ENCODE measurements around the gene JUP.

DNA sequence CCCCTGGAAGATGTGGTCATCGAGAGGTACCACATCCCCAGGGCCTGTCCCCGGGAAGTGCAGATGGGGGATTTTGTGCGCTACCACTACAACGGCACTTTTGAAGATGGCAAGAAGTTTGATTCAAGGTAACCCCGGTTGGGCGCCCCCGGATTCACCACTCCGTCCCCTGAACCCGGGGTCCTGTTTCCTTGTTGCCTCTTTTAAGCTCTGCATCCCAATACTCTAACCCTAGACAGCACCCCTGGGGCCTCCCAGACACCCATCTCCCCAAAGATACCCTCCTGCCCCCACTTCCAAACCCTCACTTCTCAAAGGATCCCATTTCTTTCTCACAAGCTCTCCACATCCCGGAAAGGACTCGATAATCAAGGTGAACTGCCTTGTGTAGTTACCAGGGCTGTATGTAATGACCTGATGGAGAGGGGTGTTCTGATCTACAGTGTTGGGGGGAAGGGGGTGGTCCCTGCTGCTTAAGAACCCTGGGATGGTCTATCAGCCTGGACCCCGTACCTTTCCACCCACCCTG lies 26.7 kb upstream of the JUP start:
- no peak for TF ChIP-seq POLR2A (IDR thresholded peaks at IDR 0.05)
- TF ChIP-seq, protein P1, sequence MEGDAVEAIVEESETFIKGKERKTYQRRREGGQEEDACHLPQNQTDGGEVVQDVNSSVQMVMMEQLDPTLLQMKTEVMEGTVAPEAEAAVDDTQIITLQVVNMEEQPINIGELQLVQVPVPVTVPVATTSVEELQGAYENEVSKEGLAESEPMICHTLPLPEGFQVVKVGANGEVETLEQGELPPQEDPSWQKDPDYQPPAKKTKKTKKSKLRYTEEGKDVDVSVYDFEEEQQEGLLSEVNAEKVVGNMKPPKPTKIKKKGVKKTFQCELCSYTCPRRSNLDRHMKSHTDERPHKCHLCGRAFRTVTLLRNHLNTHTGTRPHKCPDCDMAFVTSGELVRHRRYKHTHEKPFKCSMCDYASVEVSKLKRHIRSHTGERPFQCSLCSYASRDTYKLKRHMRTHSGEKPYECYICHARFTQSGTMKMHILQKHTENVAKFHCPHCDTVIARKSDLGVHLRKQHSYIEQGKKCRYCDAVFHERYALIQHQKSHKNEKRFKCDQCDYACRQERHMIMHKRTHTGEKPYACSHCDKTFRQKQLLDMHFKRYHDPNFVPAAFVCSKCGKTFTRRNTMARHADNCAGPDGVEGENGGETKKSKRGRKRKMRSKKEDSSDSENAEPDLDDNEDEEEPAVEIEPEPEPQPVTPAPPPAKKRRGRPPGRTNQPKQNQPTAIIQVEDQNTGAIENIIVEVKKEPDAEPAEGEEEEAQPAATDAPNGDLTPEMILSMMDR (IDR thresholded peaks at IDR 0.05): no peak
